MV-4-11 (cell line): ENCODE results near the gene GPATCH4.
A peak's percentile ranks its signal among the peaks of the same experiment; 100 is the strongest.
"Not testable (repeated sequence)": the region's sequence is repeated elsewhere in the genome, so short reads cannot be mapped to it uniquely, and the experiment has no call there.

Experiments
- DNase-seq: peaks from one replicate; lab custom pipeline; 2025; lab: John Stamatoyannopoulos, UW

GPATCH4 gene

GRCh38 chr1:156627313-156627880 is 26.1 kb upstream of the GPATCH4 start:
- DNase-seq, result peak; percentile 2

- DNase-seq, result no peak
Measured at GRCh38 chr1:156626079-156626438, 24.8 kb upstream of the GPATCH4 start.

- peak; percentile 21 for DNase-seq
Measured at GRCh38 chr1:156625436-156626078, 24.3 kb upstream of the GPATCH4 start.

DNA sequence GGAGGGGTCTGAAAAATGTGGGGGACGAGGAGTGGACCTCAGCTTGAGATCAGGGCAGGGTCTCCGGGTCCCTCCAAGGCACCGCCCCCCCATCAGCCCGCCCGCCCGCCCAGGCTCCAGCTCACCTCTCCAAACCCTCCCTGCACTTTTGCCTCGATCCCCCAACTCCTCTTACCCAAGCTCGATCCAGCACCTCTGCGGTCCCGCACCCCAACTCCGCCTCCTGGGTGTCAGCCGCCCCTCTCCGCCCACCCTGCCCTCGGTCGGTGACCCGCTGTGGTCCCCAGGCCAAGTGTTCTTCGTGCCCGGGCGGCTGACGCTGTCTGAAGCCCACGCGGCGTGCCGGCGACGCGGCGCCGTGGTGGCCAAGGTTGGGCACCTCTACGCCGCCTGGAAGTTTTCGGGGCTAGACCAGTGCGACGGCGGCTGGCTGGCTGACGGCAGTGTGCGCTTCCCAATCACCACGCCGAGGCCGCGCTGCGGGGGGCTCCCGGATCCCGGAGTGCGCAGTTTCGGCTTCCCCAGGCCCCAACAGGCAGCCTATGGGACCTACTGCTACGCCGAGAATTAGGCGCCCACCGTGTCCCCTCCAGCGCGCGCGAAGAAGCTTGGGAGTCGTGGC is 23.6 kb upstream of the GPATCH4 start:
- no peak for DNase-seq

GRCh38 chr1:156623946-156624813 is 22.9 kb upstream of the GPATCH4 start:
- no peak for DNase-seq

DNA sequence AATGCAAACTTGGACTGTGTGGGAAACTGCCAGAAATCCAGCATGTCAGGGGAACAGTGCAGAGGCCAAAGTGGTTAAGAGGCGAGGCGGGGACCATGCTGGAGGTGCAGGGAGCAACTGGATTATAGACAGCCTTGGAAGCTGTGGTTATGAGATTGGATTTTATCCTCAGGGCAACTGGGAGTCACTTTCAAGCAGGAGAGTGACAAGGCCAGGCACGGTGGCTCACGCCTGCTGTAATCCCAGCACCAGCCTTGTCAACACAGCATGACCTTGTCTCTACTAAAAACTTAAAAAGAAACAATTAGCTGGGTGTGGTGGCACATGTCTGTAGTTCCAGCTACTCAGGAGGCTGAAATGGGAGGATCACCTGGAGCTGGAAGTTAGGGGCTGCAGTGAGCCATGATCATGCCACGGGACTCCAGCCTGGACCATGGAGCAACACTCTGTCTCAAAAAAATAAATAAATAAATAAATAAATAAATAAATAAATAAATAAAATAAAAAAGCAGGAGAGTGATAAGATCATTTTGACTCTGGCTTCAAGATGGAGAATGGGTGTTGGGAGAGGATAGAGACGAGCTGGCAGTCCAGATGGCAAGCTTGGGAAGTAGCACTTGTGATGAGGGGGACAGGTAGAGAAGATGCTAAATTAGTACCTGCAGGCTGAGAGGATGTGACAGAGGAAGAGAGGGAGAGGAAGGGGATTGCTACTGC is 21.5 kb upstream of the GPATCH4 start:
- no peak for DNase-seq

DNA sequence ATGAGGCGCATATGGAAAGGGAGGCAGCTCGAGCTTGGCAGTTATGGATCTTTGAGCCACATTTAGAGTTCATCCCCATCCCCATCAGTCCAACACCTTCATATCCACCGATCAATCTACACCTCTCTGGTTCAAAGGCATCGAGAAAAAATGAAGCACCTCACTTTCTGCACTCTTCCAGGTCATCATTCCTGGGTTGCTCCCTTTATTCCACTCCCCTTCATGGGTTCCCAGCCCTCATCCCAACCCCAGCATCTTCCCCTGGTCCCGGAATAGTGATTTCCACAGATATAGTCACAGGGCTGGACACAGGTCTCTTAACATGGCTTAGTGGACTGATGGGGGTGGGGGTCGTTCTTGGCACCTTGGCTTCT is 18.3 kb upstream of the GPATCH4 start:
- DNase-seq, result no peak

DNA sequence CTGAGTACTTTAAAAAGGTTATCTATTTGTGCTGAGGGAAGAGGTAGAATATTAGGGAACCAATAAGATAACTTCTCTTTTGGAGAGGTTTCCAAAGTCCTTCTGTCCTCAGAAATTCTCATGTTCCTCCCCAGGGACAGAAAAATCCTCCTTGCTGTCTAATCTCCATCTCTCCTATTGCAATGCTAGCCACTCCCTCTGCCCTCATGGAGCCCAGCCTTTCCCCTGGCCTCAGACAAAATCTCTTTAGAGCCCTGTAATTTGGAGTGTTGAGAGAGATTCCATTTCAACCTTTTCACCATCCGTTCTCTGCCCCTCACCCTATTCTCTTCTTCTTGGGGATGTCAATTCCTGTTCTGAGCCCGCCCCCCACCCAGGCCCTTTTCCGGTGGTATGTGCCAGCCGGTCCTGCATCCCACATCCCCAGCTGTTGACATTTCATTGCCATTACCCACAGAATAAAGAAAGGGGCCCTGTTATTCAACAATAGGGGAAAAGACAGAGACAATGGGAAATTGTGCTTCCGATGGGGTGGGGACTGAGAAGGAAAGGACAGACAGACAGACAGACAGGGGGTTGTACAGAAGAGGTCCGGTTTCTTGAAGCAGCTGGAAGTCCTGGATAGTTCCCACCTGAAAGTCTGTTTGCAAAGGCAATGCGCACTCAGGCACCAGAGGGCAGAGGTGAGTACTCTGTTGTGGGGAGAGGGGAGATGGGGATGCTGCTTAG is 17.7 kb upstream of the GPATCH4 start, which contains the start of gene HAPLN2:
Gene HAPLN2, plus strand, starts transcription at position 563 of the 729 bp plus-strand sequence. CDS start 4,076 bp downstream, outside the sequence.
- no peak for DNase-seq

DNA sequence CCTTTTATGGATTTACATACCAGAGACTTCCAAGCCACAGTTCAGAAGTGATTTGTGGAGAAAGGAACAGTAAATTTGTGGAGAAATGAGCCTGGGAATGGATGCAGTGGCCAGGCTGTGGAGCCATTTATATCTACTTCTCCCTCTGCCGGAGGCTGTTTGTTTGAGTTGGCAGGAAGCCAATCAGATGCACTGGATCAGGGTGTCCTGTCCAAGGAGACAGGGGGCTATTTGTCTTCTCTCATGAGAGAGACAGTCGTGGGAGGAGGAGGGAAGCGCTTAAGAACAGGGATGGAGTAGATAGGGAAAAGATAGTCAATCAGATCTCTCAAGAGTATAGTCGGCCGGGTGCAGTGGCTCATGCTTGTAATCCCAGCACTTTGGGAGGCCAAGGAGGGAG is 15.2 kb upstream of the GPATCH4 start:
- no peak for DNase-seq

DNA sequence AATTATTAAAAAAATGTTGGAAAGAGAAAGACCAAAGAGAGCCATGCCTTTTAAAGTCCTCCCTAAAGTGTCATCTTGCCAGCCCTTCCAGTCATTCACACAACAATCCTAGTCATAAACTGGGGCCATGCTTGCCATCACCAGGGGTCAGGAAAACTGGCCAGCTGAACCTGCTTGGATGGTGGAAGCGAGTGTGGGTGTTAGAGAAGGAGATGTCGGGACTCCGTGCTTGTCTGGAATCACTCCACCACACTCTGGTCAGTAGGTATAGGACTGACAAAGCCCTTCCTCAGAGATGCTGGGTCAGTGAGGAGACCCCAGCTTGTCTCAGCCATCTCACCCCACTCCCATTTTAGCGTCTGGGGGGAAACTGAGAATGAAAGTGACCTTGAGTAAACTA is 14.7 kb upstream of the GPATCH4 start:
- DNase-seq, result no peak

DNA sequence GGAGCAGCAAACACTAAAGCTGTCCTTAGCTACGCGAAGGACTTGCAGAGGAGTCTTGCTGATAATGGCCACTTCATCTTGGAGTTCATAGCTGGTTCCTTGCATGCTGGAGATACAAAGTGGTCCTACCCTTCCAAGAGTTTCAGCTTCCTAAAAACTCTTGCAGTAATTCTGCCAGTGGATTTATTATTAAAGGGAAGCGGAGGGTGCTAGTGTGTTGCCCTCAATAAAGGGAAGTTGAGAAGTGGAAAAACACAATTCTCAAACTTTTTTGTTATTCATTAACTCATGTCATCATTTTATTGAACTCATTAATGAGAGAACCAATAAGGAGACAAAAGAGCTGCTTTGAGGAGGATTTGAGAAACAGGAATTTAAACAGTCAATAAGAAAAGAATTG is 11.4 kb upstream of the GPATCH4 start:
- DNase-seq, result peak; percentile 28

GRCh38 chr1:156610072-156610471 is 8.8 kb upstream of the GPATCH4 start:
- DNase-seq, result not testable (repeated sequence)

DNA sequence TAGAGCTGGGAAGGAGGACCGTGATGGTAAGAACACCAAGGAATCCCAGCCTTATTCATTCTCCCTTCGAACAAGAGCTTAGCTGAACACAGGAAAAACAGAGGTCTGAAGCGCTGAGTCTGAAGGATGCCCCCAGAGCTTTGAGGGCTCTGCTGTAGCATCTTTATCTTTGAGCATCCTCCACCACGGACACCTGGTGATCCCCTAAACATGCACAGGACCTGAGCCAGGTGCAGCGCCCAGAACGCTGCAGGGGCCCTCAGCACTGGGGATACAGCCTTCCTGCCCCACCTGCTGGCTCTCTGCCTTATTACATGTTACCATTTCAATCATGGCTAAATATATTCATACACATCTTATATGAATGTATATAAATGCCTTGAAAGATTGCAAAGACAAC is 7.7 kb upstream of the GPATCH4 start:
- no peak for DNase-seq

- peak; percentile 81 for DNase-seq
Measured at GRCh38 chr1:156608036-156608674, 6.9 kb upstream of the GPATCH4 start.

GRCh38 chr1:156607344-156607743 is 6.1 kb upstream of the GPATCH4 start:
- not testable (repeated sequence) for DNase-seq

DNA sequence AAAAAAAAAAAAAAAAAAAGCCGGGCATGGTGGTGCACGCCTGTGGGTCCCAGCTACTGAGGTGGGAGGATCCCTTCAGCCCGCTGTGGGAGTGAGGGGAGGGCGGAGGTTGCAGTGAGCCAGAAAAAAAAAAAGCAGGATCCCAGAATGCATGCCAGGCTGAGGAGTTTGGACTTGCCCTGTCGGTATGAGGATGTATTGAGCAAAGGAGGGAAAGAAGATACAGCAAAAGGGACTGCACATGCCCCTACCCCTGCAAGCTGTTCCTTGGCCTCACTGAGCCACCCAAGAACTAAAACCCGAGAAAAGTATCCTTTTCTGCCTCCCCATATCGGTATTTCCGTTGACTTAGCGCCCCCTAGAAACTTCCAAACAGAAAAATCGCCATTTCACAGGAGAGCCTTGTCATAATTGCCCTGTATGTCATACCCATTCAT is 1.3 kb upstream of the GPATCH4 start:
- DNase-seq, result peak; percentile 16

GRCh38 chr1:156601892-156602291 is 613 bp upstream of the GPATCH4 start:
- DNase-seq, result no peak

DNA sequence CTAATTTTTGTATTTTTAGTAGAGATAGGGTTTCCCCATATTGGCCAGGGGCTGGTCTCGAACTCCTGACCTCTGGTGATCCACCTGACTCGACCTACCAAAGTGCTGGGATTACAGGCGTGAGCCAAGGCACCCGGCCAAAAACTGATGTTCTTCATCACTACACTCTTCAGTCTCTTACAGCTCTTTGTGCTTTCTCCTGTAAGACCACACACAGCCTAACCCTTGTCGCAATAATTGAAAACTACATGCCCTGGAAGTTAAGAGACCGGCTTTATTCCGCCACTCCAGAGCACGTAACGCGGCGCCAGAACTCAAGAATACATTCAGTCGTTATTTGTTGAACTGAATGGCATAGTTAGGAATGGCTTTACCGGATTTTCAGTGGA is 552 bp downstream of the GPATCH4 start:
- DNase-seq, result no peak

GRCh38 chr1:156599811-156600210 is 1.5 kb downstream of the GPATCH4 start:
- peak; percentile 84 for DNase-seq

GRCh38 chr1:156598731-156599432 is 2.4 kb downstream of the GPATCH4 start:
- no peak for DNase-seq
